LoVo (cell line): ENCODE results near the gene KLK3.
"Not testable (repeated sequence)": the region's sequence is repeated elsewhere in the genome, so short reads cannot be mapped to it uniquely, and the experiment has no call there.

Source experiments
- DNase-seq: peaks from one replicate; pipeline ENCODE4 v3.0.0-alpha.2; 2016; ENCODE audit warnings: low spot score

The KLK3 gene

GRCh38 chr19:50854636-50855410 is at the start of gene KLK3:
Gene KLK3, plus strand, starts transcription at chr19:50854915. Its CDS starts 41 bp downstream, at chr19:50854956.
- no peak for DNase-seq

GRCh38 chr19:50808856-50809255 is 45.9 kb upstream of the KLK3 start:
- DNase-seq: no peak

- DNase-seq: not testable (repeated sequence)
Observed at GRCh38 chr19:50811622-50812238, 43.0 kb upstream of the KLK3 start.

GRCh38 chr19:50812474-50812873 is 42.2 kb upstream of the KLK3 start:
- DNase-seq: no peak

GRCh38 chr19:50814883-50815282 is 39.8 kb upstream of the KLK3 start:
- no peak for DNase-seq

- DNase-seq: no peak
Observed at GRCh38 chr19:50815439-50815838, 39.3 kb upstream of the KLK3 start.

- peak; percentile 76 for DNase-seq
Observed at GRCh38 chr19:50817941-50818858, 36.5 kb upstream of the KLK3 start.

- no peak for DNase-seq
Observed at GRCh38 chr19:50818859-50819472, 35.7 kb upstream of the KLK3 start.

GRCh38 chr19:50819636-50820035 is 35.1 kb upstream of the KLK3 start:
- no peak for DNase-seq

- DNase-seq: no peak
Observed at GRCh38 chr19:50820086-50820485, 34.6 kb upstream of the KLK3 start.

GRCh38 chr19:50820549-50821247 is 34.0 kb upstream of the KLK3 start:
- DNase-seq: no peak

- no peak for DNase-seq
Observed at GRCh38 chr19:50821248-50821612, 33.5 kb upstream of the KLK3 start.

- no peak for DNase-seq
Observed at GRCh38 chr19:50821622-50822021, 33.1 kb upstream of the KLK3 start.

GRCh38 chr19:50822661-50823208 is 32.0 kb upstream of the KLK3 start:
- DNase-seq: no peak

- no peak for DNase-seq
Observed at GRCh38 chr19:50823389-50824042, 31.2 kb upstream of the KLK3 start, which contains the start of gene KLK1. Gene KLK1, minus strand, starts transcription at chr19:50823787. Its CDS starts 39 bp downstream, at chr19:50823748.

- DNase-seq: no peak
Observed at GRCh38 chr19:50826492-50827240, 28.0 kb upstream of the KLK3 start.

GRCh38 chr19:50827476-50827875 is 27.2 kb upstream of the KLK3 start:
- no peak for DNase-seq

GRCh38 chr19:50829801-50830200 is 24.9 kb upstream of the KLK3 start:
- no peak for DNase-seq

GRCh38 chr19:50830266-50831025 is 24.3 kb upstream of the KLK3 start:
- DNase-seq: no peak
